Neural cell (in vitro differentiated cells): Measurements from ENCODE around the gene PRELID1. TPM values are rescaled to one million over a fixed set of nuclear protein-coding genes. Genes with fewer than 3 reads are reported as not detected.

ENCODE experiments used
- H2AFZ ChIP-seq: fragments of 200-600, 300-800 bp; sonication (generic), shearing (Covaris generic); 2 replicates; pipeline ENCODE4 v1.6.0; 2014; ENCODE audit warnings: low read depth, mild to moderate bottlenecking, antibody characterized with exemption, low read length, moderate library complexity
- H3F3A ChIP-seq: fragments of 200-600 bp; shearing (Covaris generic); 2 replicates; pipeline ENCODE4 v1.6.1; 2016; ENCODE audit warnings: mild to moderate bottlenecking, moderate library complexity, mixed read lengths, antibody characterized with exemption, low read length; ENCODE audit not compliant: insufficient read depth, poor library complexity, severe bottlenecking
- H3K27ac ChIP-seq: fragments of 200-600, 300-800 bp; sonication (generic), shearing (Covaris generic); 2 replicates; pipeline ENCODE4 v1.5.1; 2014; ENCODE audit warnings: mild to moderate bottlenecking, low read length, moderate library complexity
- H3K27me3 ChIP-seq: fragments of 300-800, 200-600 bp; sonication (generic), shearing (Covaris generic); 2 replicates; pipeline ENCODE4 v1.6.0; 2014; ENCODE audit warnings: mild to moderate bottlenecking, low read depth, low read length, moderate library complexity; ENCODE audit not compliant: insufficient read depth
- H3K36me3 ChIP-seq: fragments of 300-800, 200-600 bp; sonication (generic), shearing (Covaris generic); 2 replicates; pipeline ENCODE4 v1.5.1; 2014; ENCODE audit warnings: mild to moderate bottlenecking, antibody characterized with exemption, low read length, moderate library complexity; ENCODE audit not compliant: insufficient read depth
- H3K4me2 ChIP-seq: fragments of 300-800, 200-600 bp; sonication (generic), shearing (Covaris generic); 2 replicates; pipeline ENCODE4 v1.6.0; 2014; ENCODE audit warnings: mild to moderate bottlenecking, low read length
- H3K4me3 ChIP-seq: fragments of 300-800, 200-600 bp; sonication (generic), shearing (Covaris generic); 2 replicates; pipeline ENCODE4 v1.5.1; 2014; ENCODE audit warnings: mild to moderate bottlenecking, low read length, moderate library complexity
- H3K79me2 ChIP-seq: fragments of 200-600 bp; shearing (Covaris generic); replicated peaks from 2 replicates; pipeline ENCODE4 v1.6.0; 2014; ENCODE audit warnings: mild to moderate bottlenecking, low read length, moderate library complexity; ENCODE audit not compliant: insufficient read depth
- H3K9ac ChIP-seq: fragments of 300-800, 200-600 bp; sonication (generic), shearing (Covaris generic); 2 replicates; pipeline ENCODE4 v1.6.1; 2016; ENCODE audit warnings: mild to moderate bottlenecking, low read length, mixed read lengths
- H3K9me2 ChIP-seq: fragments of 200-600 bp; shearing (Covaris generic); 2 replicates; pipeline ENCODE4 v1.6.1; 2016; ENCODE audit warnings: mild to moderate bottlenecking, low read length, mixed read lengths; ENCODE audit not compliant: insufficient read depth
- H3K9me3 ChIP-seq: fragments of 200-600, 300-800 bp; sonication (generic), shearing (Covaris generic); 2 replicates; pipeline ENCODE4 v1.6.1; 2016; ENCODE audit warnings: mild to moderate bottlenecking, mixed run types, low read length, moderate library complexity, mixed read lengths
- H4K20me1 ChIP-seq: fragments of 200-600 bp; shearing (Covaris generic); 2 replicates; pipeline ENCODE4 v1.6.1; 2016; ENCODE audit warnings: mild to moderate bottlenecking, mixed run types; ENCODE audit not compliant: insufficient read depth
- CTCF ChIP-seq: fragments of 450-650 bp; IDR thresholded peaks from 2 replicates; pipeline ENCODE4 v1.5.1; 2014; ENCODE audit warnings: antibody characterized with exemption, mild to moderate bottlenecking, moderate library complexity; ENCODE audit not compliant: poor library complexity, severe bottlenecking
- EP300 ChIP-seq: fragments of 450-650 bp; conservative IDR thresholded peaks from 2 replicates; pipeline ENCODE4 v1.6.1; 2014; ENCODE audit warnings: antibody characterized with exemption, mild to moderate bottlenecking, moderate library complexity; ENCODE audit not compliant: poor library complexity, severe bottlenecking
- EZH2 ChIP-seq: fragments of 200-600, 300-800 bp; shearing (Covaris generic), sonication (generic); IDR thresholded peaks from 2 replicates; pipeline ENCODE4 v1.6.1; 2014; ENCODE audit warnings: antibody characterized with exemption, low read length, borderline replicate concordance, mild to moderate bottlenecking; ENCODE audit not compliant: insufficient read depth, poor library complexity, severe bottlenecking
- MXI1 ChIP-seq: fragments of 450-650 bp; conservative IDR thresholded peaks from 2 replicates; pipeline ENCODE4 v1.6.1; 2014; ENCODE audit warnings: antibody characterized with exemption, mild to moderate bottlenecking; ENCODE audit not compliant: poor library complexity, severe bottlenecking
- POLR2AphosphoS5 ChIP-seq: IDR thresholded peaks from 2 replicates; pipeline ENCODE4 v1.6.1; 2012
- SMC3 ChIP-seq: fragments of 450-650 bp; conservative IDR thresholded peaks from 2 replicates; pipeline ENCODE4 v1.6.1; 2014; ENCODE audit warnings: antibody characterized with exemption, mild to moderate bottlenecking, moderate library complexity; ENCODE audit not compliant: poor library complexity
- polyA plus RNA-seq: library from polyadenylated mRNA; depleted of rRNA; stranded (reverse); fragments of >200 nt; gene quantifications from 2 replicates; pipeline ENCODE4 v1.2.3, GENCODE V29; 2014
- TF ChIP-seq, protein P1 (sequence below): IDR thresholded peaks from 2 replicates; pipeline ENCODE4 v1.6.1; 2012; ENCODE audit warnings: borderline replicate concordance

Gene PRELID1
- polyA plus RNA-seq, 1 donor from 2014 or later: 133 TPM

GRCh38 chr5:177327539-177328522 is 24.2 kb downstream of the PRELID1 start:
- Histone ChIP-seq H3K27ac (no peak overlapping the region), H3K79me2 (no peaks in the 10 kb centered on the region), H3K27me3 (no peaks in the 10 kb centered on the region), H4K20me1 (no peaks in the 10 kb centered on the region), H3F3A (no peaks in the 10 kb centered on the region), H3K4me3 (no peak overlapping the region), H3K9me3 (no peaks in the 10 kb centered on the region), H3K9ac (no peak overlapping the region), H3K4me2 (no peak overlapping the region), H3K9me2 (no peaks in the 10 kb centered on the region), H2AFZ (no peak overlapping the region), H3K36me3 (no peaks in the 10 kb centered on the region)
- TF ChIP-seq EP300 (no peak), POLR2AphosphoS5 (no peak), MXI1 (no peak), CTCF (no peak)
- TF ChIP-seq, protein P1, sequence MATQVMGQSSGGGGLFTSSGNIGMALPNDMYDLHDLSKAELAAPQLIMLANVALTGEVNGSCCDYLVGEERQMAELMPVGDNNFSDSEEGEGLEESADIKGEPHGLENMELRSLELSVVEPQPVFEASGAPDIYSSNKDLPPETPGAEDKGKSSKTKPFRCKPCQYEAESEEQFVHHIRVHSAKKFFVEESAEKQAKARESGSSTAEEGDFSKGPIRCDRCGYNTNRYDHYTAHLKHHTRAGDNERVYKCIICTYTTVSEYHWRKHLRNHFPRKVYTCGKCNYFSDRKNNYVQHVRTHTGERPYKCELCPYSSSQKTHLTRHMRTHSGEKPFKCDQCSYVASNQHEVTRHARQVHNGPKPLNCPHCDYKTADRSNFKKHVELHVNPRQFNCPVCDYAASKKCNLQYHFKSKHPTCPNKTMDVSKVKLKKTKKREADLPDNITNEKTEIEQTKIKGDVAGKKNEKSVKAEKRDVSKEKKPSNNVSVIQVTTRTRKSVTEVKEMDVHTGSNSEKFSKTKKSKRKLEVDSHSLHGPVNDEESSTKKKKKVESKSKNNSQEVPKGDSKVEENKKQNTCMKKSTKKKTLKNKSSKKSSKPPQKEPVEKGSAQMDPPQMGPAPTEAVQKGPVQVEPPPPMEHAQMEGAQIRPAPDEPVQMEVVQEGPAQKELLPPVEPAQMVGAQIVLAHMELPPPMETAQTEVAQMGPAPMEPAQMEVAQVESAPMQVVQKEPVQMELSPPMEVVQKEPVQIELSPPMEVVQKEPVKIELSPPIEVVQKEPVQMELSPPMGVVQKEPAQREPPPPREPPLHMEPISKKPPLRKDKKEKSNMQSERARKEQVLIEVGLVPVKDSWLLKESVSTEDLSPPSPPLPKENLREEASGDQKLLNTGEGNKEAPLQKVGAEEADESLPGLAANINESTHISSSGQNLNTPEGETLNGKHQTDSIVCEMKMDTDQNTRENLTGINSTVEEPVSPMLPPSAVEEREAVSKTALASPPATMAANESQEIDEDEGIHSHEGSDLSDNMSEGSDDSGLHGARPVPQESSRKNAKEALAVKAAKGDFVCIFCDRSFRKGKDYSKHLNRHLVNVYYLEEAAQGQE: no peak

DNA sequence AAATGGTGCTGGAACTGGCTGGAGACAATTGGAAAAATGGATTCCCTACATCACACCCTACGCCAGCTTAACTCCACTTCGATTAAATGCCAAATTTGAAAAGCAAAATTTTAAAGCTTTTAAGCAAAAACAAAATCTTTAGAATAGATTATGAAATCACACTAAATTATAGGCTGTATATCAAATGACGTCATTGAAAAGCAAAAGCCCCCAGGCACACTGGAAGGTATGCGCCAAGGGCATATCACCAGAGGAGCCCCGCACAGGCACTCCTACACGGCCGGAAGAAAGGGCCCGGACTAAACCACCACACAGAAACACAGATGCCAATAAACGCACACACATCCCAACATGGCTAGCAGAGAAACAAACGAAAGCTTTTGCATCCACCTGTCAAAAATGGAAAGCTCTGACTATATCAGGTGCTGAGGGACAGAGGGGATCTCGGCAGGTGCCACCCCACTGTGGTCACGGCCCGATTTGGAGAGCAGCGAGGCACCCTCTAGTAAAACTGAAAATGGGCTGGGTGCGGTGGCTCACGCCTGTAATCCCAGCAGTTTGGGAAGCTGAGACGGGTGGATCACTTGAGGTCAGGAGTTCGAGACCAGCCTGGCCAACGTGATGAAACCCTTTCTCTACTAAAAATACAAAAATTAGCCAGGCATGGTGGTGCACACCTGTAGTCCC is 25.1 kb downstream of the PRELID1 start:
- Histone ChIP-seq H3K9me2 (no peaks in the 10 kb centered on the region), H3K36me3 (no peaks in the 10 kb centered on the region)

More for the DNA sequence above, 25.1 kb downstream of the PRELID1 start:
- TF ChIP-seq EZH2: no peak
- TF ChIP-seq SMC3: no peak
- TF ChIP-seq, protein P1: no peak
- Histone ChIP-seq H3K4me3 (no peak overlapping the region), H3K27ac (no peak overlapping the region), H3K9me3 (no peaks in the 10 kb centered on the region), H3F3A (no peaks in the 10 kb centered on the region), H3K79me2 (no peaks in the 10 kb centered on the region), H2AFZ (no peak overlapping the region), H3K27me3 (no peaks in the 10 kb centered on the region), H4K20me1 (no peaks in the 10 kb centered on the region), H3K9ac (no peak overlapping the region), H3K4me2 (no peak overlapping the region)
